Measurements from ENCODE around the gene ISM1.

Gene ISM1

DNA sequence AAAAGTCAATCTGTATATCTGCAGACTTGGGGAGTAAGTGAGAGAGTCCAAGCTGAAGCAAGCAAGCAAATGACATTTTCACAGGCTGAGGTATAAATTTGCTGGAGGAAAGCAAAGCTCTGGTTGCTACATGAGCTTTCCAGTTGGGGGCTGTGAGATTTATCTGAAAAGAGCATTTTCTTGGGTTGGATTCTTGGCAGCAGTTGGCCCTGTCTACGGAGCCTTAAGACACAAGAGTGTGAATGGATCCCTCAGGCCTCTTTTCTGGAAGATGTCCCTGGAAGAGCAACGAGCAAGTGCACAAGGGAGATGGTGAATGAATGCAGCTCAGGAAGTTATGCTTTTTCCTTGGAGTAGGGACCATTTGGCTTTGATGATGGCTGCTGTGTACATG lies 30.8 kb downstream of the ISM1 start:
- DNase-seq (ENCODE audit: low spot score) (no peak), FAIRE-seq (no peak)

DNA sequence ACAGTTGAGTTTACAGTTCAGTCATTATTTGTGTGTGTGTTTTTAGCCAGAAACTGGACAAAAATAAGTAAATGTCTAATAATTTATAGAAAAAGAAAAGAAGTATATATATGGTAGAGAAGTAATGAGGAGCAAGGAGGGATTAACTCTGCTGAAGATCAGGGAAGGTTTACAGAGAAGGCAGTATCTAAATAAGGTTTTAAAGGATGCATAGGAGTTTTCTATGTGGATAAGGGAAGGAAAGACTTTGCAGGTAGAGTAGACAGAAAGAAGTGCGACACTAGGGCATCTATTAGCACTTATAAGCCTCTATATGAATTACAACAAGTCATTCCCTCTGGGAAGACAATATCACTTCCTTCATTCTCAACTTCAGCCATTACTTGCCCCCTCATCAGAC lies 34.3 kb downstream of the ISM1 start:
- DNase-seq (ENCODE audit: low spot score) (no peak), FAIRE-seq (no peak)

DNA sequence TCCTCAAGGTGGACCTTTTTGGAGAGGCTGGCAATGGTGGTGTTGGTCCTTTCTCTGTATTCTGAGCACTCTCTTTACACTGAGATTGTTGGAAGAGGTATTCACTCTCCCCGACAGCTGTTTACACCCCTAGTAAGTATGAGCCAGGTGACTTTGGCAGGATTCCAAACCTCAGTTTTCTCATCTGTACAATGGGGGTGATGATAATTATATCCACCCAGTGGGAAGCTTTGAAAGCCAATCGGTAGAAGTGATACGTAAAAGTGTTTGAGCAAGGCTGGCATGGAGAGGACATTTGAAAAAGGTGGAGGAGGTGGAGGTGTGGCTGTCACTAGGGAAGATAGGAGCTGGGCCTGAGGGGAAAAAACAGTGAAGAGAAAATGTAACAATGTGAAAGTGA lies 35.5 kb downstream of the ISM1 start:
- FAIRE-seq, result no peak
- DNase-seq (ENCODE audit: low spot score), result no peak

DNA sequence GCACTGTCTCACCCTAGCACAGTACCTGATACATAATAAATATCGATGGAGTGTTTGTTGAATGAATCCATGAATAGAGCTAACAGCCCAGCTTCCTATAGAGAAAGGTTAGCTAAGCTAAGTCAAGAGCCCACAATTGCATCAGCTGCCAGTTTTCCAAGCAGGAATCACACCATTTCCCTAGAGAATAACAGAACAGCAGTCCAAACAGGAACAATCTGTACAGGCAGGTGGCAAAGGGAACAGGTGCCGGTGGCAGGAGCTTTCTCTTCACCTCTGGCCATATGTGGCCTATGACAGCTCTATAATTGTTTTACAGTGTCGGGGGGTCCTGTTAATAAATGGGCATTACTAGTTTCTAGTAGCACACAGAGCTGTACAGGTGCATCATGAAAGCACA lies 38.8 kb downstream of the ISM1 start:
- FAIRE-seq (no peak), DNase-seq (ENCODE audit: low spot score) (no peak)

DNA sequence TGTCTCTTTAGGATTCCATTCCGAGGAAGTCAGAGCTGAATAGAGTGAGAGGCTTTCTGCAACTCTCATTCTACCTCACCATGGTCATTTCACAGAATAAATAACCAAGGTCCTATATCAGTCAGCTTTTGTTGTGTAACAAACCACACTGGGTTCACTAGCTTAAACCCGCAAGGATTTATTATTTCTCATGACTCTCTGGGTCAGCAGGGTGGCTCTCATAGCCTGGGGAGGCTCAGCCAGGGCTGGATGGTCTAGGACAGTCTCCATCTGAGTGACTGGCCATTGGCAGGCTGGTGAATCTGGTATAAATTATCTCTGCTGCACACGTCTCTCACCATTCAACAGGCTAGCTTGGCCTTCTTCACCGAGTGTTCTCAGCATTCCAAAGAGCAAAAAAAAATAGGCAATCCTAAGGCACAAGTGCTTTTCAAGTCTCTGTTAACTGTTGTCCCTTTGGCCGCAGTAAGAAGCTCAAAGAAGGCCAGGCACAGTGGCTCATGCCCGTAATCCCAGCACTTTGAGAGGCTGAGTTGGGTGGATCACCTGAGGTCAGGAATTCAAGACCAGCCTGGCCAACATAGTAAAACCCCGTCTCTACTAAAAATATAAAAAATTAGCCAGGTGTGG lies 39.7 kb downstream of the ISM1 start:
- FAIRE-seq (no peak), DNase-seq (ENCODE audit: low spot score) (no peak)

DNA sequence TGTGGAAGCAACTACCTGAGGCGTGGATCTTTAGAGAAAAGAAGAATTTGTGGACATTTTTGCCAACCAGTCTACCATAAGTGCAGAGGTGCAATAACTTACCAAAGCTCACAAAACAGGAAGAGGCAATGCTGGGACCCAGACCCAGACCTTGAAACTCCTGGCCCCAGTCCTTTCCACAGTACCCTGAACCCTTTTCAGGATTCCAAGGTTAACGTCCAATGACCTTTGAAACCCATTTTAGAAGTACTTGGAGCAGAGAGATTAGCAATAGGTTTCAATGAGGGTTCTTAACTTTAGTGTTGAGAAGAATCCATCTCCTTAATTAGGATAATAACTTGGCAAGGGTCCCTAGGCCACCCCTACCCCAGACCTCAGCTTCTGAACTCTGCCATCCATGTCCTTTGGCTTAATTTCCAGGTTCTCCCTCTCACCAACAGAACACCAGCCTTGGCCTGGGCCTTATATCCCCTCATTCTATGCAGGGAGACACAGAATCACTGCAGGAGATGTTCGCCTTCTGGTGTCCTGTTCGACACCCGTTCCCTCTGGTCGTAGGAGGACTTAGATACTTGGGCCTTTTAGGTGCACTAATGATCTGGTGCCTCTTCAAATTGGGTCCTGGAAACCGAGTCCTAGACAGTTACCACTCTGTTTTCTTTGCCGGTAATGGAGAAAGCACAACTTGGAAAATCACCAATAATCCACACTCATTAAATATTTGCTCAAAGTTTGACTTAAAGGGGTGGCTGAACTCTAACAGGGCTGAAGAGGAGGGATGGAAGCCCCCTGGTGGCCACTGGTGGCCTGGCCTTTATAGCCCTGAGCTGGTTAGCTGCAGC lies 40.6 kb downstream of the ISM1 start:
- FAIRE-seq (no peak), DNase-seq (ENCODE audit: low spot score) (no peak)

DNA sequence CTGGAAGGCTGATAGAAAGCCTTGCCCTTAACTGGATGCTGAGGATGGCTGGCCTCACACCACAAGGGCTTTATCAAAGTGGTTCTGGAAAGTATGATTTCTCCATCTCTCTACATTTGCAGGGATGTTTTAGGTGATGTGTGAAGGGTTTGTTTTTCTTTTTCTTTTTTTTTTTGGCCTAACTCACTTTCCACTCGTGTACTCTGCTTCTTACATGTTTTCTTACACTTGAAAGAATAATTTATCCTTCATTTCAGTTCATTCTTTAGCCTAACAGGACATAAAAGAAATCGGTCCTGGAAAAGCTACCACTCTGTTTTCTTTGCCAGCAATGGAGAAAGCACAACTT lies 41.2 kb downstream of the ISM1 start:
- FAIRE-seq, result no peak

DNA sequence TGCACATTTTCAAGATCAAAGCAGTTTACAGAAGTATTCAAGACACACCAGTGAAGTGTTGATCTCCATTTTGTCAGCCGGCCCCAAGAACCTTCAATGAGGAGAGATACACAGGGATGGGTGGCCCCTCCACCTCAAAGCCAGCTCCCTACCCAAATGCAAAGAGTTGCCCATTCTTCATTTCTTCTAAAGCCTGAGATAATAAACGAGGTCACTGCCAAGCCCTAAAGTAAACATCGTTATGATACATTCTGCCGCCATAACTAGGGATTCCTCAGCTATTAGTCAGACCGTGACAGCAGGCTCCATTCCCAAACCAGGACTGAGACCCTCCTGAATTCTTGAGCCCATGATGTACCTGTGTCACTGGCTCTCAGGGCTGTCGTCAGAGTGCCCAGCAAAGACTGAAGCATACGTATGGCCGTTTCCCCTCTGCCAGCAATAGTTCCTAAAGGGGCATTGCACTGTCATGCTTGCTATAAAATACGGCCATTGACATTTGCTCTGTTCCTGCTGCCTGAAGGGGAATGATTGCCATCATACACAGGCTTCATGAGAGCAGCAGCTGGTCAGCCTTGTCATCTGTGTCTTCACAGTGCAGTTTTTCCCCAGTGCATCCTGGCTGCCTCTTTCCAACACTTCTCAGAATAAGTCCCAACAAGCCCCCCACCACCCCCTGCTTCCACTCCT lies 41.7 kb downstream of the ISM1 start:
- FAIRE-seq (no peak), DNase-seq (ENCODE audit: low spot score) (no peak)

More for the DNA sequence above, 41.2 kb downstream of the ISM1 start:
- DNase-seq (ENCODE audit: low spot score), result no peak

DNA sequence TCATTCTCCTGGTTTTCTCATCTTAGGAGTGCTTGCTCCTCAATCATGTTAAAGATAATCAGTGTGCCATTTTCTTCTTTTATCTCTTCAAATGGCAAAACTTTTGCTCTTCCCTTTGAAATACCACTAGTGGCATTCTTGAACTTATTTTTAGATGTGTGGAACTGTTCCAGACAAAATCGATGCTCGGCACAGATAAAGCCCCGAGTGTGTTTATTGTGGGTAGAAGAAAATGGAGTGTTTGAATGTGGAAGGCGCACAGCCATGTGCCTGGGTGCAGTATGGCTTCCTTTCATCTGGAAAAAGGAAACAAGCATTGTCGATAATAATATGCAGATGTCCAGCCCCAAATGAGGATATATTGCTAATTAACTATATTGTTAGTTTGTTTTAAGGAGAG lies 42.4 kb downstream of the ISM1 start:
- FAIRE-seq, result no peak

DNA sequence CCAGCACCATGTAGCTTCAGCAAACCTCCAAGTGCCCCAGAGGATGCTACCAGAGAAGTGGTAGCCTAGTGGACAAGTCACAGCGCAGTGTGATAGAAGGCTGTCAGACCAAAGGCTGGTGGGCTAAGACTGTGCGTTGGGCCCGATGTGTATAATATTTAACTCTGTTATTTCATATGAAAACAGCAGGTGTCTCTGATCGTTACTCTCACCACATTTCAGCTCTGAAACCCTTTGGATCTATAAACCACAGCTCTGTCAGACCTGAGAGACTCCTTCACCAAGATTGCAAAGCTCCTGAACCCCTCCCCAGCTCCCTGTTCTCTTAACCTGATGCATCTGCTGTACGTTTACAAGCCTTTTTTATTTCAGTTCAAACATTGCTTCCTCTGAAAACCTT lies 43.8 kb downstream of the ISM1 start:
- DNase-seq (ENCODE audit: low spot score) (no peak), FAIRE-seq (no peak)

More for the DNA sequence above, 42.4 kb downstream of the ISM1 start:
- no peak for DNase-seq (ENCODE audit: low spot score)

DNA sequence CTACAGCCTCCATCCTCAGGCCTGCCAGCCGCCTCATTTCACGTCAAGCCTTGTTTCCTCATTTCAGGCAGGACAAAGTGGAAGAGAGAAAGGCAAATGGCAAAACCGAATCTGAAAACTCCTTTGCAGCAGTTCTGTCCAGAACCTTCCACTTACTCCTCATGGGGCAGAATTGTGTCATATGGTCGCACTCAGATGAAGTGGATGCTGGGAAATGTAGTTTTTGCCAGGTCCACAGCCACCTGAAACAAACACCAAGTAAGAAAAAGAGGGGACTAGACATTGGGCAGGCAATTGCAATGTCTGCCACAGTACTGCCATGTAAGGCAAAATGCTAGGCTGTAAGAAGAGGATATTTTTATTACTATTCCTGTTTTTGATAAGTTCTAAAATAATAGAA lies 44.9 kb downstream of the ISM1 start:
- FAIRE-seq (no peak), DNase-seq (ENCODE audit: low spot score) (no peak)

DNA sequence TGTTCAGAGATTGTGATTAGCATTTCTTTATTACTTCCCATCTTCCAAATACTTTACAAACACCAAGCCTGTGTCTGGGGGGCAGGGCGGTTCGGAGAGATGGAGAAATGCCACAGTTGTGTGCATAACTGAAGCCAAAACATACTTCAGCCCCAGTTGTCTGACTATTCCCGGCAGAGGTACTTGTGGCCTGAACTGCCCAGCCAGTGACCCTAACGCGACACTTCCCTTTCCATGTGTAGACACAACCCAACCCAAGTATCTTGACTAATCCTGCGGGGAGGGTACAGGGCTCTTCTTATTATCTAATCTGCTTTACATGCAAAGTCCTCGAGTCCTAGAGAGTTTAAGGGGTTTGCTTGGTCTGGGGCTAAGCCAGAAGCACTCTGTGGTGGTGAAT lies 46.2 kb downstream of the ISM1 start:
- FAIRE-seq, result no peak
- no peak for DNase-seq (ENCODE audit: low spot score)

DNA sequence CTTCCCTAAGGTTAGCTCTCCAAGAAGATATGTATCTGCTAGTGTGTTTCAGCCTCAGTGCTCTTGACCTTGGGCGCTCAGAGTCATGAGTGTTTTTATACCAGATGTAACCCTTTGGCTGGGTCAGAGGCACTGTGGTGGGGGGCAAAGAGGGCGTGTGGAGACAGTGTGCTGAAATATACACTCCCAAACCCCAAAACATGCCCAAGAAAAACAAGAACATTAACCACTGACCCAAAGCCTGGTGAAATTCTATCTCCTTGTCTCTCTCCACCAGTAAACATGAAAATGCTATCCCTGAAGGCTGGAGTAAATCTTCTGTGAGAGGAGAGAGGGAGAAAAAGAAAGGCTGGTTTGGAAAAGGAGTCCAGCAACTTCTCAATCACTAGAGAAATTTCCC lies 47.9 kb downstream of the ISM1 start:
- no peak for FAIRE-seq
- DNase-seq (ENCODE audit: low spot score), result no peak

DNA sequence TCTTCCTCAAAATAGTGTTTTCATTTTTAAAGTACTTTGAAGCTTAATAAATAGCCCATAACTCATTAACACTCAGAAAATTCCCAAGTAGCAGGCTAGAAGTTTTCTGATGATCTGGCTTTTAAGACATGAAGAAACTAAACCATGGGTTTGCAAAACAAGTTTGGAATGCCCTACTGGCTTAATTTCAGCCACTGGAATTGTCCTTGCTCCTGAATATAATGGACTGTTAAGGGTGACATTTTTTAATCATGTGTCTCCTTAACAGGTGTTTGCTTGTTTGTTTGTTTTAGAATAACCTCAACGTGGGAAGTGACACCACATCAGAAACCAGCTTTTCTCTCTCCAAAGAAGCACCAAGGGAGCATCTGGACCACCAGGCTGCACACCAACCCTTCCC lies 49.1 kb downstream of the ISM1 start:
- FAIRE-seq (no peak), DNase-seq (ENCODE audit: low spot score) (no peak)

DNA sequence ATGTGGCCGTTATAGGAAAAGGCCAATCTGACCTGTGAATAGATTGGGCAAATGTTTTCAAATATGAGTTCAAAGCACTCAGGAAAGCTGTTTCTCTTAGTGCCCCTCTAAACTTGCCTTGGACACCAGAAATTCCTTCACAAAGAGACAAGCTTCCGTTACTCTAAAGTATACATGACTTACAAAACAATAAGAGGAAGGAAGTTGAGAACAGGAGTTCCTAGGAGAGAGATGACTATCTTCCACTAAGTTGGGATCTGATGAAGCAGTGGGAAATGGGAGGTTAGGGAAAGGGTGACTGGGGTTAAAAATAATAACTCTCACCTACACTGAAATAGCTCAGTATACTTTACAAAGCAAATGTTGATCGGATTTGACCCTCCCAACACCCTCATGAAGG lies 50.0 kb downstream of the ISM1 start:
- DNase-seq (ENCODE audit: low spot score), result no peak
- no peak for FAIRE-seq

DNA sequence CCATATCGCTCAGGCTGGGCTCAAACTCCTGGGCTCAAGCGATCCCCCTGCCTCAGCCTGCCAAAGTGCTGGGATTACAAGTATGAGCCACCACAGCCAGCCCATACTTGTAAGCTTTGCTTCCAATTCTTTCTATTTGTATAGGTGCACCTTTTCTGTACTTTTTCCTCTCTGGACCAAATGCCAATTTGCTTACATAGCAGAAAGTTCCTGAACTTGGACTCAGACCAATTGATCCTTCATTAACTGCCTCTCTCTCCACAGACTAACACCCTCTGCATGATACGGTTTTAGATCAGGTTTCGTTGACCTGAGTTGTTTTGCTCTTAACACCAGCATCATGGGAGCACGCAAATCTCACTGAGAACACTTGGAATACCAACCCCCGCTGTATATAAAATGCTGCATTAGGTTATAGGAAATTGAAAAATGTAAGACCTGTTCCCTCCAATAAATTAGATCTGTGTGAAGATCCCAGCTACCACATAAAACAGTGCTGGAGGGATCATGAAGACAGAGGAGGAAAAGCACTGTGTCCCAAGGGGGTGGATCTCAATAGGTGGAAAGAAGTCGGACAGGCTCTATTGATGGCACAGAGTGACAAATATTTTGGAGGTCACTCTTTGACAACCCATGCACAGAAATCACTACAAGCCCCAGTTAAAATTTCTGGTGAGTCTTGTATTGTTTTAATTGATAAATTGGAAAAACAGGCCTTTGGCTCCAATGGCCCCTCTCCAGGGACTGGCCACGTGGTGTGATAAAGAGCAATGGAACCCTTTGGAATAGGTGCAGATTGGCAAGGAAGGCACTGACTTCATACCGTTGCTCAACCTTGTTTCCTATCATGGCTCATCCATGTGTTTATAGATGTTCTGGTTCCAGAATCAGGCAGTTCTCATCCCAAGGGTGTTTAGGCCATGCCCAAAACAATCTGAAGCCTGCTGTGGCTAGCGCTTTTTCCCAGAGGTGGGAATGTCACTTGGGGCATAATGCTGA lies 51.2 kb downstream of the ISM1 start:
- FAIRE-seq (no peak), DNase-seq (ENCODE audit: low spot score) (no peak)

DNA sequence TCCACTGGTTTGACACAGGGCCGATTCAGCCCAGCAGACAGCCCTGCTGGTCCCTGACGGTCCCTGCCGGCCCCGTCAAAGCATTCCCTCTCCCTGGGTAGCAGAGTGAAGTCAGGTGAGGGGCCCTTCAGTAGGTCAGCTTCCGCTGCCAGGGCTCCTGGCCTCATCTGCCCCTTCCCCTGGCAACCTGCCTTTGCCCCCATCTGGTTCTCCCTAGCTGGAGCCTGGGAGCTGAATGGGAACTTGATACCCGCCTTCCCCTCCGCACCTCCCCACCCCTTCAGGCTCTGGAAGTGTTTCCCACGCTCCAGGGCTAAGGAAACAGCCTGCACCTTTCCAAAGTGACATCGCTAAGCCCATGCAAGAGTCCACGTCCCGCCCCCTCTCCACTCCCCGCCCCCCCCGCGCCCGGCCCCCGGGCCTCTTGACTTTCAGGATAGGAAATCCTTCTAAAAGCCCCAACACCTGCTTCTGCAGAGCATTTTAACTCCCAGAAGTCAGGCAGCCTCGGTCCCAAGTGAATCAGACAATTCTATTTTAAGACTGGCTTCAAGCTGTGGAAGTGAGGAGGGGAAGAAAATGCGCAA lies 53.3 kb downstream of the ISM1 start:
- no peak for DNase-seq (ENCODE audit: low spot score)

DNA sequence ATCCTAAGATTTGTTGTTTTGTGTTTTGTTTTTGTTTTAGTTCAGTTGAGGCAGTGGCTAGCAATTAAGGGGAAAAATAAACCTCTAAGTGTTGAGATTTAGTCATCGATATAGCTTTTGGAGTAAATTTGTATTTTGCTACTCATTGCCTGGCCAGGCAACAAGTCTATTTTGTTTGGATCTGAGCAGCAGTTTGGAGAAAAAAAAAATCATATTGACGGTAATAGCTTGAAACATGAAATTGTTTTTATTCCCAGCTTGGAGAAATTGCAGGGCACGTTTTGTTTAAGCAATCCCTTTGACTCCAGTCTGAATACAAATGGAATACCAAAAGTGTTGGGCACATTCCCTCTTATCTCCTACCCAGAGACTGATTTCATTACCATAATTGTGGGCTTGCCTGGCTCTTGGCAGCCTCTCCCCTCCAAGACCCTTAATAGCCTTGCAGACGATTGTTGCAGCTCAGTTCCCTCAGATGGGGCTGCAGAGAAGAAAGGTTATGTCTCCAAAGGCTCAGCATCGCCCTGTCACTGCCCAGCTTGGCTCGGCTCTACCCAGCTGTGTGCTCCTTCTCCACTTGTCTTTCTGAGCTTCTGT lies 56.0 kb downstream of the ISM1 start:
- no peak for FAIRE-seq
- DNase-seq (ENCODE audit: low spot score), result no peak

More for the DNA sequence above, 53.3 kb downstream of the ISM1 start:
- no peak for FAIRE-seq

DNA sequence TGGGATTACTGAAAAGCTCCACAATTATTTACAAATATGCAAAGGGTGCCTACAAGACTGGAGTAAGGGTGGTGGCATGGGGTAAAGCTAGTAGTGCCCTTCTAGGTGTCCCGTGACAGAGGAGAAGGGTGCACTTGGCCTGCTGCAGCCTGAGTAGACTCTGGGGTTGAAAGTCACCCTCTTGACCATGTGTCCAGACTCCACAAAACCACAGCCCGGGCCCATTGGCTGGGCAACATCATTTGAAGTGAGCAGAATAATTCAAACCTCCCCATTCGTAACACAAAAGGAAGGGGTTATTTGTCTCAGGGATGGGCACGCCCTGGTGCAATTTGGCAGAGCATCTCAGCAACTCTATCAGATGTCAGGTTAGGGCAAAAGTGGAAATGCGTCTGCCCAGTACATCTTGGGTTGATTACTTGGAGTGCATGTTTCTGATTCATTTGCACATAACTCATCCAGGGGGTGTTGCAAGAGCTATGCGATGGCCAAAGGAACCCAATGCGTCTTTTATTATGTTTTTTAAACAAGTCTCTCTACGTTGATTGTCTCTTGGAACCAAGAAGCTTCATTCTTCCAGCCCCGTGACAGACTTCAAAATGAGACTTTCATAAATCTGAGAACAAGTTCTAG lies 56.7 kb downstream of the ISM1 start:
- no peak for FAIRE-seq
- no peak for DNase-seq (ENCODE audit: low spot score)
